PC-3 (cell line): ENCODE data around the gene ARHGAP42. TPM values are rescaled to one million over a fixed set of nuclear protein-coding genes. Genes with fewer than 3 reads are reported as not detected.

Source experiments
- ATAC-seq: fragments of 200-7000 bp; cut with Tn5 transposase; 2 replicates; pipeline ENCODE4 v1.9.1; 2020; ENCODE audit warnings: mild to moderate bottlenecking, moderate library complexity
- BruUV-seq: library from RNA; stranded (reverse); fragments of 400-500 nt; replicated peaks from 2 replicates; lab custom pipeline; 2021; lab: Mats Ljungman, UMichigan
- CTCF ChIA-PET: fragments of 300-600 bp; sonication (Branson Sonifier 250); formaldehyde crosslinking; loops from one replicate; lab custom pipeline; 2022; ENCODE audit warnings: antibody characterized with exemption; lab: Charles Lee
- POLR2A ChIA-PET: fragments of 300-600 bp; sonication (Branson Sonifier 250); formaldehyde crosslinking; loops from one replicate; lab custom pipeline; 2022; ENCODE audit warnings: antibody characterized with exemption; ENCODE audit not compliant: unreplicated experiment; lab: Charles Lee
- DNase-seq: peaks from one replicate; pipeline ENCODE4 v3.0.0-alpha.2; 2015
- H2AFZ ChIP-seq: fragments of 300-600 bp; sonication (generic); 2 replicates; pipeline ENCODE4 v1.6.0; 2016; ENCODE audit warnings: antibody characterized with exemption, low read length
- H3F3A ChIP-seq: fragments of 300-600 bp; sonication (generic); one replicate; pipeline ENCODE4 v1.6.0; 2017; ENCODE audit warnings: antibody characterized with exemption, low read length, control low read depth, mild to moderate bottlenecking; ENCODE audit not compliant: unreplicated experiment
- H3K27ac ChIP-seq: fragments of 300-600 bp; sonication (generic); 2 replicates; pipeline ENCODE4 v1.5.1; 2016; ENCODE audit warnings: mild to moderate bottlenecking, low read length
- H3K27me3 ChIP-seq: fragments of 300-600 bp; sonication (generic); 2 replicates; pipeline ENCODE4 v1.6.1; 2016; ENCODE audit warnings: low read length, mixed read lengths
- H3K36me3 ChIP-seq: fragments of 300-600 bp; sonication (generic); 2 replicates; pipeline ENCODE4 v1.6.1; 2016; ENCODE audit warnings: low read depth, mixed run types, low read length, mixed read lengths
- H3K4me1 ChIP-seq: fragments of 300-600 bp; sonication (generic); 2 replicates; pipeline ENCODE4 v1.5.1; 2016; ENCODE audit warnings: low read length; ENCODE audit not compliant: insufficient read depth
- H3K4me2 ChIP-seq: fragments of 300-600 bp; sonication (generic); 2 replicates; pipeline ENCODE4 v1.6.0; 2016; ENCODE audit warnings: low read length
- H3K4me3 ChIP-seq: fragments of 300-600 bp; sonication (generic); 2 replicates; pipeline ENCODE4 v1.5.1; 2016; ENCODE audit warnings: mild to moderate bottlenecking, low read length, mixed read lengths
- H3K79me2 ChIP-seq: fragments of 300-600 bp; sonication (generic); 2 replicates; pipeline ENCODE4 v1.6.1; 2017; ENCODE audit warnings: low read length, mixed read lengths
- H3K9ac ChIP-seq: fragments of 300-600 bp; sonication (generic); 2 replicates; pipeline ENCODE4 v1.6.0; 2016; ENCODE audit warnings: mild to moderate bottlenecking, low read length
- H3K9me2 ChIP-seq: fragments of 300-600 bp; sonication (generic); replicated peaks from 2 replicates; pipeline ENCODE4 v1.6.1; 2016; ENCODE audit warnings: mixed run types, low read length, mixed read lengths
- H3K9me3 ChIP-seq: fragments of 300-600 bp; sonication (generic); 2 replicates; pipeline ENCODE4 v1.6.1; 2016; ENCODE audit warnings: low read length, mixed read lengths
- H4K20me1 ChIP-seq: fragments of 300-600 bp; sonication (generic); 2 replicates; pipeline ENCODE4 v1.6.1; 2016; ENCODE audit warnings: low read length, mixed read lengths
- EZH2 ChIP-seq: fragments of 300-600 bp; sonication (generic); IDR thresholded peaks from one replicate; pipeline ENCODE4 v1.6.1; 2017; ENCODE audit warnings: antibody characterized with exemption, mild to moderate bottlenecking, low read length; ENCODE audit not compliant: unreplicated experiment
- EZH2phosphoT487 ChIP-seq: fragments of 300-600 bp; sonication (generic); IDR thresholded peaks from 2 replicates; pipeline ENCODE4 v1.6.1; 2018; ENCODE audit warnings: mild to moderate bottlenecking, antibody characterized with exemption, low read length, borderline replicate concordance
- intact Hi-C: fragments of 100-400 bp; cut with micrococcal nuclease; formaldehyde crosslinking; loops from 2 replicates; pipeline ENCODE4 v1.9.0; 2023
- total RNA-seq: library from RNA; depleted of rRNA; stranded (reverse); fragments of >200 nt; gene quantifications from 2 replicates; pipeline ENCODE4 v1.2.3, GENCODE V29; 2014
- TF ChIP-seq, protein P1 (sequence below): fragments of 300-600 bp; sonication (generic); conservative IDR thresholded peaks from 2 replicates; pipeline ENCODE4 v1.5.1; 2017; ENCODE audit warnings: antibody characterized with exemption, low read depth, mild to moderate bottlenecking, low read length

Gene ARHGAP42
- total RNA-seq, 1 experiment from 2014 or later = 12.1 TPM

DNA sequence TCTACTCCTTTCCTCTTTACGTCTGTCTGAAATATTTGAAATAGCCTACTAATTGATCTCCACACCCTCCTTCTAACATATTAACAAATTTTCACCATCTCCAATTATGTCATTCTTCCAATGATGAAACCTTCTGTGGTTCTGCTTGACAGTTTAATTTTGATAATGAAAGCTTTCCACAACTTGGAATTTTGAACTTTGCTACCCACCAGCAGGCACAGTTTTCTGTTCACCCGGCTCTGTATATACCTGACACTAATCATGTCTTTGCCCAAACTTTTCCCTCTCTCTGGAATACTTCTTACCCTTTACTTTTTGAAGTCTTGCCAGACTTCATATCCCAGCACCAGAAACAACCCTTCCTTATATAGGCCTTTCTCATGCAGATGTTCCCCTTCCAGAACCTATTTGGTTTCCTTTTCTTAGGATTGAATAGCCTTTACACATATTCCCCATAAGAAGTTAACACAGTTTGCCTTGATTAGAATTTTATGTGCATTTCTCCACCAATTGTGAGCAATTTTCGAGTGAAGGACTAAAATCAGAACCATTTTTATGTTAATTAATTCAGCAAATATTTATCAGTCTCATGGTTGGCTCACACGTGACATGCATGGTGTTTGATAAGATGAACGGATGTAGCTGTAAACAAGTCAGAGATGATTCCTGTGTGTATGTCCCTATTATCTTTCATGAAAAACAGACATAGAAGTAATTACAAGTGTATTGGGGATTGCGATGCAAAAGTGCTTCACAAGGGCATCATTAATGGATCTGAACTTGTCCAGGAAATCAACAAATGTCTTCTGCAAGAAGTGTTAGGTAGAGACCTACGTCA is 173.4 kb downstream of the ARHGAP42 start:
- BruUV-seq = no TSS peak
- Histone ChIP-seq H3K9ac (peak overlapping the region; percentile 46), H3K4me1 (peaks cover 41% of the 10 kb centered on the region), H3K9me3 (no peaks in the 10 kb centered on the region), H3F3A (no peaks in the 10 kb centered on the region), H3K4me3 (no peak overlapping the region), H3K4me2 (peak overlapping the region; percentile 33; the same call in 1 of the 2 replicates), H2AFZ (no peak overlapping the region), H3K27ac (peak overlapping the region; percentile 80), H4K20me1 (no peaks in the 10 kb centered on the region), H3K9me2 (no peaks in the 10 kb centered on the region), H3K36me3 (no peaks in the 10 kb centered on the region), H3K79me2 (no peaks in the 10 kb centered on the region), H3K27me3 (no peaks in the 10 kb centered on the region)
- intact Hi-C loops = no loop called here
- no peak for DNase-seq
- TF ChIP-seq, protein P1, sequence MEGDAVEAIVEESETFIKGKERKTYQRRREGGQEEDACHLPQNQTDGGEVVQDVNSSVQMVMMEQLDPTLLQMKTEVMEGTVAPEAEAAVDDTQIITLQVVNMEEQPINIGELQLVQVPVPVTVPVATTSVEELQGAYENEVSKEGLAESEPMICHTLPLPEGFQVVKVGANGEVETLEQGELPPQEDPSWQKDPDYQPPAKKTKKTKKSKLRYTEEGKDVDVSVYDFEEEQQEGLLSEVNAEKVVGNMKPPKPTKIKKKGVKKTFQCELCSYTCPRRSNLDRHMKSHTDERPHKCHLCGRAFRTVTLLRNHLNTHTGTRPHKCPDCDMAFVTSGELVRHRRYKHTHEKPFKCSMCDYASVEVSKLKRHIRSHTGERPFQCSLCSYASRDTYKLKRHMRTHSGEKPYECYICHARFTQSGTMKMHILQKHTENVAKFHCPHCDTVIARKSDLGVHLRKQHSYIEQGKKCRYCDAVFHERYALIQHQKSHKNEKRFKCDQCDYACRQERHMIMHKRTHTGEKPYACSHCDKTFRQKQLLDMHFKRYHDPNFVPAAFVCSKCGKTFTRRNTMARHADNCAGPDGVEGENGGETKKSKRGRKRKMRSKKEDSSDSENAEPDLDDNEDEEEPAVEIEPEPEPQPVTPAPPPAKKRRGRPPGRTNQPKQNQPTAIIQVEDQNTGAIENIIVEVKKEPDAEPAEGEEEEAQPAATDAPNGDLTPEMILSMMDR = no peak
- no peak for TF ChIP-seq EZH2phosphoT487
- no peak for TF ChIP-seq EZH2
- ATAC-seq = no peak
- POLR2A ChIA-PET = no interaction called here
- CTCF ChIA-PET = no interaction called here

DNA sequence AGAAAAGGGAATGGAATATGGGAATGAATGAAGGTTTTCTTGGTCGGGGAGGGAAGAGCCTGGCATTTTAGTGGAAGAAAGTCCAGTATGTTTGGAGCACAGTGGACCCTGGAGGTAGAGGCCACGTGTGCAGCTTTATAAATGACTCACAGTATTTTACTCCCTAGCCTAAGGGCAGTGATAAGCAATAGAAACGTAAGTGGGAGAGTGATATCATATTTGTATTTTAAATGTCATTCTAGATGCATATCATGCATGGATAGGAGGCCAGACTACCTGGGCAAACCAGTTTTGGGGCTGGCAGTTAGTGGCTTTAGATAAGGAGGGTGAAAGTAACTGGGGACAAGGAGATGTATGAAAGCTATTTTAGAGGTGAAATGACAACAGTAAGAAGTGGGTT is 174.1 kb downstream of the ARHGAP42 start:
- POLR2A ChIA-PET = no interaction called here
- BruUV-seq = no TSS peak
- CTCF ChIA-PET = no interaction called here

More for the DNA sequence above, 174.1 kb downstream of the ARHGAP42 start:
- peak overlapping the region; percentile 33 for H3K4me2 ChIP-seq
- ATAC-seq (peak; percentile 41), DNase-seq (peak; percentile 89)
- no peaks in the 10 kb centered on the region for H4K20me1 ChIP-seq
- H3K4me1 ChIP-seq = peaks cover 48% of the 10 kb centered on the region
- H3K9ac ChIP-seq = peak overlapping the region; percentile 46
- H3F3A ChIP-seq = no peaks in the 10 kb centered on the region
- H3K27me3 ChIP-seq = no peaks in the 10 kb centered on the region
- H3K9me2 ChIP-seq = no peaks in the 10 kb centered on the region
- H2AFZ ChIP-seq = no peak overlapping the region
- no peaks in the 10 kb centered on the region for H3K36me3 ChIP-seq
- peak overlapping the region; percentile 80 for H3K27ac ChIP-seq
- no peaks in the 10 kb centered on the region for H3K9me3 ChIP-seq
- no peaks in the 10 kb centered on the region for H3K79me2 ChIP-seq
- TF ChIP-seq, protein P1 = no peak
- no peak for TF ChIP-seq EZH2phosphoT487
- intact Hi-C loops = no loop called here
- no peak overlapping the region for H3K4me3 ChIP-seq
